ENCODE results near the gene C10orf67. TPM values are rescaled to one million over a fixed set of nuclear protein-coding genes. Genes with fewer than 3 reads are reported as not detected.

The C10orf67 gene
- total RNA-seq, 1 donor from 2014 or later, result 0.41 TPM

GRCh38 chr10:23186178-23186577 lies 158.4 kb downstream of the C10orf67 start:
- no peak for DNase-seq (ENCODE audit: low spot score in 2 of 2)
- no peak for FAIRE-seq

DNA sequence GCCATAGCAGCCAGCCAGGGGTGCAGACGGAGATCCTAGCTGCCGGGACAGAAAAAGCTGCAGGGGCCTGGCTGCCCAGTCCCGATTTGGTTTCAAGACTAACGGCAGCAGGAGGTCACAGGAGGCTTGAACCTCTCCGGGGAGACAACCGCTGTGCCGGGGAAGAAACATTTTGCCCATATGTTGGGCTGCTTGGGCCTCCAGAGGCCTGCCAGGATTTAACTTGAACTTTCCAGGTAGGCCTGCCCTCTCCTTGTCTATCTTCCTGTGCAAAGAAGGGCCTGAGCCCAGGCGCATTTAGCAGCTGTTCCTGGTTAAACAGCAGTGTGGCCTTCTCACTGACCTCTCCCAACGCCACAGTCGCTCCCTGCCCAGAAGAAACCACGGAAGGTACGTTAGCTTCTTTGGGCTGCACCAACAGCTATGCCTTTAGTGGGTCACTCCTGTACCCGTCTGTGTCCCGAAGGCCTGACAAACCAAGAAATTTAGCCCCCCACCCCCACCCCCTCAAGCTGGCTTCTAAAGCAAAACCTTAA lies 169.6 kb downstream of the C10orf67 start:
- no peak for FAIRE-seq
- DNase-seq (ENCODE audit: low spot score in 2 of 2), result peak in 1 of 2 donors; percentile 14

DNA sequence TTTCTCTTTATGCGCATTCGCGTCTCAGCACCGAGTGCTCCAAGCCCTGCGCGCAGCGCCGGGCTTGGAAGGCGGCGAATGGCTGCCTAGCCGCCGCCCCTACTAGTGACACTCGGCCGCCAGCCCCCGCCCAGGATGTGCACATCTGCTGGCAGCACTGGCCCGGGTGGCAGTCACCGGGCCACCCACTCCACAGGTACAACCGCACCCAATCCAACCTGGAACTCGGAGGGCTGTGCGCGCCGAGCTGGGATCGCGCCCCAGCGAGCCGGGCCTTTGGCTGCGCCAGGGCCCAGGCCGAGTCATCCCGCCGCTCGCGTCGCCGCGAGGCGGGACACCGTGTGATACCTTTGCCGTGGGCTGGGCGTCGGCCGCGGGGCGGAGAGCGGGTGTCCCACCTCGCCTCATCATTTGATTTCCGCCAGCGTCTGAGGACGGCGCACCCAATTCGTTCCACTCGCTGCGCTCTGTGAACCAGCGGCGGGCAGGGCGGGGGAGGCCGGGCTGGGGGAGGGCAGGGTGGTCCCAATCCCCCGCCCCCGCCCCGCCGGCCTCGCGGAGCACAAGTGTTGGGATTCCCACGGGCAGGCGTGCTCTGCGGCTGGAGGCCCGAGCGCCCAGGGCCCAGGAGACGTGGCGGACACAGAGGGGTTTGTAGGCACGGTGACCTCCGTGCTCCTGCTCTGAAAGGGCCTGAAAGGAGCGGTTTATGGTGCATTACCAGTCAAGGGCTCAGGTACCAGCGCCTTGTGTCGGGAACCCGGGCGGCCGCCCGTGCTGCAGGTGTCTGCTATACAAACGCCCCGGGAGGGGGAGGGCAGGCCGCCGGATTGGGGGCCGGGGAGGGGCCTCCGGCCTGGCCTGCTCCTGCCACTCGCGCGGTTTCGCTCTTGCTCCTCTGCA lies 170.3 kb downstream of the C10orf67 start:
- DNase-seq (ENCODE audit: low spot score in 2 of 2) (peak; percentile 22), FAIRE-seq (no peak)

DNA sequence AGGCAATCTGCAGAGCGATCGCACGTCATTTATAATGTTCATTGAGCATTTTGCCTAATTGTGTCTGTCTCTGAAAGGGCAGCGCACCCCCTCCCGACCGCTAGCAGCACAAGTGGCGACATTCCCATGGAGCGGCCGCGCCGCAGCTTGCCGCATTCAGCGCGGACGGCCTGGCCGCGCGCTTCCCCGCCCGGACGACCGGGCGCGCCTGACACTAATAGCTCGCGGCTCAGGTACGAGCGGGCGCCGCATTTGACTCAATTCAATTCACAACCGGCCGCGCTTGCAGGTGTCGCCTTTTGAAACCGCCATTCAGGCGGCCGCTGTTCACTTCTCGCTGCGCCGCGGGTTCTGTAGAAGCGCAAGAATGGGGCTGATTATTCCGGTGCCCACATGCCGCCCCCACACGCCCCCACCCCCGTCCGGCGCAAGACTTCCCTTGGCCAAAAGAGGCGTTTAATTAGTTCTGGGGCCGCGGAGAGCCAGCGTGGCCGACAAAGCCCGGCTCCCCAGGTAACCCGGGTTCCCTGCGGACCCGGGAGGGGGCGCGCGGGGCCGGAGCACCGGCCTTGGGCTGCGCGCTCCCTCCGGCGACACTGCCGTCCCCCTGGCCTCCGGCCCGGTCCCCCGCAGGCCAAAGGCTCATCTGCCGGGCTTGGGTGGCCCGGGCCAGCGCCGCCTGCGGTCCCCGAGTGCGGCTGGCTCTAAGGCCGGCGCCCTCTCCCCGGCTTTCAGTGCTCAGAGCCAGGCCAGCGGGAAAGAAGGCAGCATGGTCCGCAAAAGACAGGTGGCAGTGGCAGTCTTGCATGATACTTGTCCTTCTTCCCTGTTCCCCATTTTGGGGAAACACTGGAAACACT lies 171.2 kb downstream of the C10orf67 start:
- FAIRE-seq (no peak), DNase-seq (ENCODE audit: low spot score in 2 of 2) (peak; percentile 34 to 42)

GRCh38 chr10:23172429-23173213 lies 172.0 kb downstream of the C10orf67 start:
- FAIRE-seq, result no peak
- peak; percentile 23 to 31 for DNase-seq (ENCODE audit: low spot score in 2 of 2)

GRCh38 chr10:23171232-23171876 lies 173.2 kb downstream of the C10orf67 start:
- no peak for DNase-seq (ENCODE audit: low spot score in 2 of 2)
- no peak for FAIRE-seq

DNA sequence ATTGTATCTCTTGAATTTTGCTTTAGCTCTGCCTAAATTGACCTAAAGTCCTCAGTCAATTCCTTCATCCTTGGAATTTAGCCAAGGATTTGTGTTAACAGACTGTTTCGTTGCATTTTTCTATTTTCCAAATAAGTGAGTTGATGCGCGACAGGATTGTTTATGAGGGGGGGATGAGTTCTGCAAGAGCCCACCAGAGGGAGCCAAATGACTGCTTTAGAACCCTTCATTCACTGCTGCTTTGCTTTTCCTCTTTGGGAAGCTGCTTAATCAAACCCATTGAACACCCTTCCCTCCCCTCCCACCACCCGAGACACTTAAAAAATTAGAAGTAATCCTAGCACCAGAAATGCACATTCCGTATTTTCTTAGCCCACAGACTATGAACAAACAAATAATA lies 186.2 kb downstream of the C10orf67 start:
- DNase-seq (ENCODE audit: low spot score in 2 of 2) (peak; percentile 62 to 75), FAIRE-seq (no peak)

- peak in 1 of 2 donors; percentile 45 for DNase-seq (ENCODE audit: low spot score in 2 of 2)
Measured at GRCh38 chr10:23157691-23158369, 186.8 kb downstream of the C10orf67 start.

GRCh38 chr10:23157239-23157681 lies 187.3 kb downstream of the C10orf67 start:
- DNase-seq (ENCODE audit: low spot score in 2 of 2) (no peak), FAIRE-seq (no peak)

More at GRCh38 chr10:23157691-23158369, 186.8 kb downstream of the C10orf67 start:
- no peak for FAIRE-seq

- FAIRE-seq, result no peak
- DNase-seq (ENCODE audit: low spot score in 2 of 2), result no peak
Measured at GRCh38 chr10:23156447-23157150, 188.0 kb downstream of the C10orf67 start.

DNA sequence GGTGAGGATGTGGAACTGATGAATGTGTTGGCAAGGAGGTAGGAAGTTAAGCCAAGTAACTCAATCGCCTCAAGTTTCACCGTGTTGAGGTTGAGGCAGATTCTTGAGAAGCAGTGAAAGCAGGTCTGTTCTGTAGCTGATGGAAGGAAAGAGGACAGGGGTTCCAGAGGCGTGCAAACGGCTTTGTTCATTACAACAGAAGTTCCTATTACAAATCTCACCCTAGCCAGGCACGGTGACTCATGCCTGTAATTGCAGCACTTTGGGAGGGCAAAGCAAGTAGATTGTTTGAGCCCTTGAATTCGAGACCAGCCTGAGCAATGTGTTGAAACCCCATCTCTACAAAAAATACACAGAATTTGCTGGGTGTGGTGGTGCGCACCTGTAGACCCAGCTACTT lies 189.4 kb downstream of the C10orf67 start:
- FAIRE-seq (no peak), DNase-seq (ENCODE audit: low spot score in 2 of 2) (no peak)

Small RNAs within 50 kb of the gene (small RNA-seq; reads per million reads assigned to genes)
- not detected for gene MIR1254-2
- not detected for gene RF00561

Other genes with a start within 250 kb of the C10orf67 start
- gene MSRB2, start 249.2 kb downstream of the C10orf67 start, total RNA-seq, result 20.4 TPM
- gene PTF1A, start 152.5 kb downstream of the C10orf67 start, total RNA-seq, result 0.41 TPM
- 16.7 TPM for gene OTUD1, start 94.3 kb upstream of the C10orf67 start, total RNA-seq

Data from frontal cortex (tissue), 4 donors.